Lower leg skin (tissue), 3 donors: ENCODE measurements around the gene VEZF1.

Experiments
- POLR2A ChIP-seq, 2 donors: fragments of 450-650 bp; IDR thresholded peaks; one replicate each; pipeline ENCODE4 v1.6.1; 2016 to 2017; ENCODE audit warnings: antibody characterized with exemption in 2 of 2, mild to moderate bottlenecking in 1 of 2, moderate library complexity in 1 of 2
- TF ChIP-seq, protein P1 (sequence below), 3 donors: fragments of 450-650 bp; IDR thresholded peaks; one replicate each; pipeline ENCODE4 v1.5.1; 2016; ENCODE audit warnings: antibody characterized with exemption in 3 of 3, mild to moderate bottlenecking in 3 of 3, moderate library complexity in 2 of 3

DNA sequence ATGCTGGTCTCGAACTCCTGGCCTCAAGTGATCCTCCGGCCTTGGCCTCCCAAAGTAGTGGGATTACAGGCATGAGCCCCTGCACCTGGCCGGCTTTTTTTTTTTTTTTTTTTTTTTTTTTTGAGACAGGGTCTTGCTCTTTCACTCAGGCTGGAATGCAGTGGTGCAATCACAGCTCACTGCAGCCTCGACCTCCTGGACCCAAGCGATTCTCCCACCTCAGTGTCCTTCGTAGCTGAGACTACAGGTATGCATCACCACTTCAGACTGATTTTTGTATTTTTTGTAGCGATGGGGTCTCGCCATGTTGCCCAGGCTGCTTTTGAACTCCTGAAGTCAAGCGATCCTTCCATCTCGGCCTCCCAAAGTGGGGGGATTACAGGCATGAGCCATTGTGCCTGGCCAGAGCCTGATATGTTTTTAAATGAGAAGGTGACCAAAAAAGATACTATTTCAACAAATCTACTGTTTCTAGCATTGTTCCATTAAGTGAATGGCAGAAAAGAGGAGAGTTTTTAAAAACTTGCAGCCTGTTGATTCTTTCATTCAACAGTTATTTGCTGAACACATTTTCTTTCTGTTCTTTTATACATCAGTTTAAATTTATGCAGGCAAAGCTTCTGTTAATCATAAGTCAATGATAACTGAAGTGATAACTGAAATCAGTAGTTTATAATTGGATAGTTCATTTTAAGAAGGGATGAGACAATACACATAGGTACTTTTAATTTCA lies 22.2 kb upstream of the VEZF1 start:
- TF ChIP-seq, protein P1, sequence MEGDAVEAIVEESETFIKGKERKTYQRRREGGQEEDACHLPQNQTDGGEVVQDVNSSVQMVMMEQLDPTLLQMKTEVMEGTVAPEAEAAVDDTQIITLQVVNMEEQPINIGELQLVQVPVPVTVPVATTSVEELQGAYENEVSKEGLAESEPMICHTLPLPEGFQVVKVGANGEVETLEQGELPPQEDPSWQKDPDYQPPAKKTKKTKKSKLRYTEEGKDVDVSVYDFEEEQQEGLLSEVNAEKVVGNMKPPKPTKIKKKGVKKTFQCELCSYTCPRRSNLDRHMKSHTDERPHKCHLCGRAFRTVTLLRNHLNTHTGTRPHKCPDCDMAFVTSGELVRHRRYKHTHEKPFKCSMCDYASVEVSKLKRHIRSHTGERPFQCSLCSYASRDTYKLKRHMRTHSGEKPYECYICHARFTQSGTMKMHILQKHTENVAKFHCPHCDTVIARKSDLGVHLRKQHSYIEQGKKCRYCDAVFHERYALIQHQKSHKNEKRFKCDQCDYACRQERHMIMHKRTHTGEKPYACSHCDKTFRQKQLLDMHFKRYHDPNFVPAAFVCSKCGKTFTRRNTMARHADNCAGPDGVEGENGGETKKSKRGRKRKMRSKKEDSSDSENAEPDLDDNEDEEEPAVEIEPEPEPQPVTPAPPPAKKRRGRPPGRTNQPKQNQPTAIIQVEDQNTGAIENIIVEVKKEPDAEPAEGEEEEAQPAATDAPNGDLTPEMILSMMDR (IDR thresholded peaks at IDR 0.05) = no peak
- no peak for TF ChIP-seq POLR2A (IDR thresholded peaks at IDR 0.05)
